ENCODE results near the gene GABBR2.

DNA sequence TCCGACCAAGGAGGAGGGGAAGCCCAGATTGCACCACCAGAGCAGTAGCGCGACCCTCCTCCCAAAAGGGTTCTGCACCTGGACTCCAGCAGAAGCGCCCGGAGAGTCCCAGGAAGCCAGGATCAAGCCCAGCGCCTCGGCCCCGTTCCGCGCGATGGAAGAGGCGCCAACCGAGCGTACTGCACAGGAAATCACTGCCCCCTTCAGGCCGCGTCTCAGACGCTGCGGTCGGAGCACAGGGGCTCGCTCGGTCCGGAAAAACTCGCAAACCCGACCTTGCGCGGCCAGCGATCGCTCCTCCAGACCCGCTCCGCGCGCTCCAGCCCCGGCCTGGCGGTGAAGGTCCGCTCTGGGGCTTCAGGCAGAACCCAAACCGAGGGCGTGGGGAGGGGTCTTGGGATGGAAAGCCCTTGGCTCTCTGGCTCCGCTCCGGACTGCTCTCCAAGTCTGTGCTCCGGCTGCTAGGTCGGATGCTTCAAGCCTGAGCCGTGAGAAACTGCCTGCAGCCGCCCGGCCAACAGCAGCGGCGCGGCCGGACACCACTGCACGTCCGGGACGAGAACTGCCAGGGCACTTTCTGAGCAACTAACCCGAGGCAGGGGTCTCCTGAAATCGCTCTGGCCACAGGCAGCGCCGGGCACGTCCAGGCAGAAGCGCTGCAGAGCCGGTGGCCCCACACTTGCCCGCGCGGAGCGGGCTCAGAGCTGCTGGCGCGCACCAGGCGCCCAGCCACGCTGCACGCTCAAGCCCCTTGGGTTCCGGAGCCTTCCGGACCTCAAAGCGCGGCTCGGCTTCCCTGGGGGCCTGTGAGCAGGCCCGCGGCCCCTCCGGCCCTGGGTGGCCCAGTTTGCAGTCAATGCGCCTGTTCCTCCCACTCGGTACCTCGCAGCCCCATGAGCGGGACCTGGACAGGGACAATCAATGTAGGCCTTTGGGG is 1.3 kb downstream of the GABBR2 start:
- no peak for TF ChIP-seq POLR2A (IDR thresholded peaks at IDR 0.05; ENCODE audit: low read depth, low read length)
- TF ChIP-seq POLR2AphosphoS5 (IDR thresholded peaks at IDR 0.05; ENCODE audit: low read depth, low read length) = no peak
- TF ChIP-seq TAF1 (IDR thresholded peaks at IDR 0.05; ENCODE audit: borderline replicate concordance, low read depth, low read length) = no peak

Data from GM12892 (cell line).